ENCODE data around the gene CNTNAP3B. TPM values are rescaled to one million over a fixed set of nuclear protein-coding genes. Genes with fewer than 3 reads are reported as not detected.
"Not testable (repeated sequence)": the region's sequence is repeated elsewhere in the genome, so short reads cannot be mapped to it uniquely, and the experiment has no call there.

The CNTNAP3B gene
- total and polyA plus RNA-seq, 7 experiments from 2014 or later: 0.15 TPM; not detected in 6

DNA sequence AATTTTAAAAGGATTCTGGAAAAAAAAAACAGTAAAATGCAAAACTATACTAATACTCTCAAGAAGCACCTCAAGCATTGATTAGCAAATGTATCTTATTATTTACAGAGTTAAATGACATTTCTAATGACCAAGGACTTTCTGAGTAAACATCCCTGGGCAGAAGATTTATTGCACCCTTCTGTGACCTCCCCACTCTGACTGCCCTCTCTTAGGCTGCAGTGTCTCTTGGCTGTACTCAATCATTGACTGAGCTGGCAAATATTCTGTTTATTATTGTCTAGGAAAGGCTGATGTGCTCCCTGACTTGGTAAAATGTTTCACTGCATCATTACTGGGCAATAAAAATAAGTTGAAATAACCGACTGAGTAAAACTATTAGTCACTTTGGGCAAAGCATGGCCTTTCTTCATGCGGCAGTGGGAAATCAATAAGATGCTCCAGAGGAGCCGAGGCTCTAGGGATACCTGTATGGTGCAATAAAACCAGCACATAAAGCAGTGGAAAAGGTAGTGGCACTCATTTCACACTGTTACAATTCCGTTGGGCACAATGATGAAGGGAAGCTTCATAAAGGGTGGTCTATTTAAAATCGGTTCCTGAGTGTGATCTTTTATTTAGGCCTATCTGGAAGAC is 151.1 kb downstream of the CNTNAP3B start:
- H3K9me3 Mint-ChIP-seq; H3K27me3 ChIP-seq (ENCODE audit: control insufficient read depth in 2 of 2, insufficient read depth in 2 of 2, low read length in 2 of 2); DNase-seq; POLR2A ChIA-PET; H3K36me3 Mint-ChIP-seq; H3K4me1 Mint-ChIP-seq; intact Hi-C loops (cut with micrococcal nuclease); H3K4me3 ChIP-seq (ENCODE audit: low read length); H3K27ac ChIP-seq (ENCODE audit: low read depth, low read length); CTCF ChIA-PET; H3K4me3 Mint-ChIP-seq; ATAC-seq; H3K36me3 ChIP-seq (ENCODE audit: control insufficient read depth in 2 of 3, insufficient read depth in 3 of 3, low read length in 3 of 3); H3K9me3 ChIP-seq (ENCODE audit: control insufficient read depth in 2 of 3, low read length in 3 of 3); H3K27ac Mint-ChIP-seq; H3K4me1 ChIP-seq (ENCODE audit: control insufficient read depth in 2 of 2, insufficient read depth in 2 of 2, low read length in 2 of 2); H3K27me3 Mint-ChIP-seq: not testable (repeated sequence)

DNA sequence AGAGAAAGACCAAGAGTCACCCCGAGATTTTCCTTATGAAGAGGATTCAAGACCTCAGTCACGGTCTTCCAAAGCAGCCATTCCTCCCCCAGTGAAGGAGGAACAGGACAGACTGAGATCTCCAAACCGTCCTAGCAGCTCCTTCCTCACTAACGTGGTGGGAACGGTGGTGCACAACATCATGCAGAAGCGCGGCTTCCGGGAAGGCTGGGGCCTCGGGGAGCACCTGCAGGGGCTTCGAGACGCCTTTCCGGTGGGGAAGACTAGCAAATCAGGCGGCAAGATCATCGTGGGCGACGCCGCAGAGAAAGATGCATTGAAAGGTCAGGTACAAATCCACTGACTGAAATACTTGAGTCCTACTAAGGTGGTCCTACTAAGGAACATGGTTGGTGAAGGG is 154.3 kb downstream of the CNTNAP3B start:
- H3K36me3 Mint-ChIP-seq; H3K27ac ChIP-seq (ENCODE audit: low read depth, low read length): not testable (repeated sequence)

GRCh38 chr9:41953007-41953406 is 176.2 kb downstream of the CNTNAP3B start:
- not testable (repeated sequence) for H3K27ac Mint-ChIP-seq

More for the DNA sequence above, 154.3 kb downstream of the CNTNAP3B start:
- H3K9me3 Mint-ChIP-seq; H3K27ac Mint-ChIP-seq; CTCF ChIA-PET; H3K4me3 ChIP-seq (ENCODE audit: low read length); DNase-seq; H3K9me3 ChIP-seq (ENCODE audit: control insufficient read depth in 2 of 3, low read length in 3 of 3); POLR2A ChIA-PET; intact Hi-C loops (cut with micrococcal nuclease); H3K36me3 ChIP-seq (ENCODE audit: control insufficient read depth in 2 of 3, insufficient read depth in 3 of 3, low read length in 3 of 3); ATAC-seq; H3K4me3 Mint-ChIP-seq; H3K4me1 ChIP-seq (ENCODE audit: control insufficient read depth in 2 of 2, insufficient read depth in 2 of 2, low read length in 2 of 2); H3K27me3 ChIP-seq (ENCODE audit: control insufficient read depth in 2 of 2, insufficient read depth in 2 of 2, low read length in 2 of 2); H3K27me3 Mint-ChIP-seq; H3K4me1 Mint-ChIP-seq: not testable (repeated sequence)

GRCh38 chr9:41941738-41942137 is 187.5 kb downstream of the CNTNAP3B start:
- CTCF ChIA-PET; H3K9me3 Mint-ChIP-seq; intact Hi-C loops (cut with micrococcal nuclease); H3K4me3 Mint-ChIP-seq; H3K4me1 Mint-ChIP-seq; H3K9me3 ChIP-seq (ENCODE audit: control insufficient read depth in 2 of 3, low read length in 3 of 3); POLR2A ChIA-PET; DNase-seq; H3K27ac ChIP-seq (ENCODE audit: low read depth, low read length); H3K4me3 ChIP-seq (ENCODE audit: low read length); H3K36me3 Mint-ChIP-seq; H3K27ac Mint-ChIP-seq; H3K4me1 ChIP-seq (ENCODE audit: control insufficient read depth in 2 of 2, insufficient read depth in 2 of 2, low read length in 2 of 2); ATAC-seq; H3K36me3 ChIP-seq (ENCODE audit: control insufficient read depth in 2 of 3, insufficient read depth in 3 of 3, low read length in 3 of 3); H3K27me3 ChIP-seq (ENCODE audit: control insufficient read depth in 2 of 2, insufficient read depth in 2 of 2, low read length in 2 of 2): not testable (repeated sequence)
- H3K27me3 Mint-ChIP-seq: peaks cover 0 to 12% (median 4%) of the 10 kb centered on the region in 5 donors

More at GRCh38 chr9:41953007-41953406, 176.2 kb downstream of the CNTNAP3B start:
- ATAC-seq; DNase-seq; H3K4me1 ChIP-seq (ENCODE audit: control insufficient read depth in 2 of 2, insufficient read depth in 2 of 2, low read length in 2 of 2); H3K9me3 ChIP-seq (ENCODE audit: control insufficient read depth in 2 of 3, low read length in 3 of 3); H3K27ac ChIP-seq (ENCODE audit: low read depth, low read length); H3K4me1 Mint-ChIP-seq; intact Hi-C loops (cut with micrococcal nuclease); H3K9me3 Mint-ChIP-seq; CTCF ChIA-PET; H3K36me3 ChIP-seq (ENCODE audit: control insufficient read depth in 2 of 3, insufficient read depth in 3 of 3, low read length in 3 of 3); H3K4me3 Mint-ChIP-seq; H3K4me3 ChIP-seq (ENCODE audit: low read length); H3K27me3 Mint-ChIP-seq; POLR2A ChIA-PET; H3K27me3 ChIP-seq (ENCODE audit: control insufficient read depth in 2 of 2, insufficient read depth in 2 of 2, low read length in 2 of 2); H3K36me3 Mint-ChIP-seq: not testable (repeated sequence)

DNA sequence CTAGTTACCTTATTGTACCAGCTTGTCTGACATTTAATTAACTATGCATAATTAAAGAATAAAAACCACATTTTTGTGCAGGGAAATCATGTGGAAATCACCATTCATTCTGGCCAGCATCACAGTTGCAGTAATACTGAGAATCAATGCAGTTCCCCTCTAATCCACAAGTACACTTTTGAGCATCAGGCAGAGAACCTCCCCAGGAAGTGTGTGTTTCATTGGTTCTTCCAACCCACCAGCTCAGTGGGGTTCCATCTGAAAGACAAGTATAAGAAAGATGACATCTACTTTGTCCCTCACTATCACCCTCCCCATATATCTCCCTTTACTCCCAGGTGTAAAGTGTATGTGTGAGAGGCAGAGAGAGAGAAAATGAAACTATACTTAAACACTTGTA is 191.1 kb downstream of the CNTNAP3B start:
- peaks cover 0 to 12% (median 4%) of the 10 kb centered on the region in 5 donors for H3K27me3 Mint-ChIP-seq
- H3K4me1 Mint-ChIP-seq; H3K27ac Mint-ChIP-seq; DNase-seq; H3K27ac ChIP-seq (ENCODE audit: low read depth, low read length); POLR2A ChIA-PET; H3K36me3 Mint-ChIP-seq; H3K4me3 Mint-ChIP-seq; H3K4me3 ChIP-seq (ENCODE audit: low read length); H3K9me3 ChIP-seq (ENCODE audit: control insufficient read depth in 2 of 3, low read length in 3 of 3); H3K4me1 ChIP-seq (ENCODE audit: control insufficient read depth in 2 of 2, insufficient read depth in 2 of 2, low read length in 2 of 2); H3K9me3 Mint-ChIP-seq; H3K27me3 ChIP-seq (ENCODE audit: control insufficient read depth in 2 of 2, insufficient read depth in 2 of 2, low read length in 2 of 2); H3K36me3 ChIP-seq (ENCODE audit: control insufficient read depth in 2 of 3, insufficient read depth in 3 of 3, low read length in 3 of 3); ATAC-seq; CTCF ChIA-PET; intact Hi-C loops (cut with micrococcal nuclease): not testable (repeated sequence)

GRCh38 chr9:41935727-41936126 is 193.5 kb downstream of the CNTNAP3B start:
- H3K4me3 Mint-ChIP-seq; H3K27me3 ChIP-seq (ENCODE audit: control insufficient read depth in 2 of 2, insufficient read depth in 2 of 2, low read length in 2 of 2); CTCF ChIA-PET; H3K27ac ChIP-seq (ENCODE audit: low read depth, low read length); H3K9me3 Mint-ChIP-seq; H3K36me3 ChIP-seq (ENCODE audit: control insufficient read depth in 2 of 3, insufficient read depth in 3 of 3, low read length in 3 of 3); POLR2A ChIA-PET; intact Hi-C loops (cut with micrococcal nuclease); H3K9me3 ChIP-seq (ENCODE audit: control insufficient read depth in 2 of 3, low read length in 3 of 3); H3K36me3 Mint-ChIP-seq; H3K4me1 ChIP-seq (ENCODE audit: control insufficient read depth in 2 of 2, insufficient read depth in 2 of 2, low read length in 2 of 2); H3K4me3 ChIP-seq (ENCODE audit: low read length); H3K4me1 Mint-ChIP-seq; H3K27me3 Mint-ChIP-seq; ATAC-seq; DNase-seq; H3K27ac Mint-ChIP-seq: not testable (repeated sequence)

DNA sequence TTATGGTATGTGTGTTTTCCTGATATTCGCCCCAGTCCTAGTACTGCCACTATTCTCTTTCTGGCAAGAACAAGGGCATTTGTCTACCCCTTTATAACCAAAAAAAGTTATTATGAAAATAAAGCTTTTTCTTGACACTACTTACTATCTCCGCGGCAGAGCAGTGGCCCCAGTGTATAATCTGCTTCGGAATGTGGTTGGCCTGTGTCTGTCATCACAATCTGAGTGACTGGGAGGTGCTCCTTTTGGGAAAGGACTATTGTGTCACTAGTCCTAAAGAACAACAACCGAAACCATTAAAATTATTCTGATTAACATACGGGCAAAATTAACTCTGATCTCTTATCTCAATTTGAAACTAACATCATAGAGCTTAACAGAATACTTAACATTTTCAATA is 200.1 kb downstream of the CNTNAP3B start:
- H3K9me3 ChIP-seq (ENCODE audit: control insufficient read depth in 2 of 3, low read length in 3 of 3); H3K27ac Mint-ChIP-seq; H3K36me3 ChIP-seq (ENCODE audit: control insufficient read depth in 2 of 3, insufficient read depth in 3 of 3, low read length in 3 of 3); ATAC-seq; H3K4me3 Mint-ChIP-seq; H3K4me3 ChIP-seq (ENCODE audit: low read length); intact Hi-C loops (cut with micrococcal nuclease); DNase-seq; H3K27me3 Mint-ChIP-seq; CTCF ChIA-PET; H3K4me1 ChIP-seq (ENCODE audit: control insufficient read depth in 2 of 2, insufficient read depth in 2 of 2, low read length in 2 of 2); H3K27ac ChIP-seq (ENCODE audit: low read depth, low read length); POLR2A ChIA-PET; H3K36me3 Mint-ChIP-seq; H3K4me1 Mint-ChIP-seq; H3K27me3 ChIP-seq (ENCODE audit: control insufficient read depth in 2 of 2, insufficient read depth in 2 of 2, low read length in 2 of 2); H3K9me3 Mint-ChIP-seq: not testable (repeated sequence)
